ENCODE measurements around the gene SYT11. TPM values are rescaled to one million over a fixed set of nuclear protein-coding genes. Genes with fewer than 3 reads are reported as not detected.

SYT11 gene
- total and polyA plus RNA-seq, 12 donors = 1.1 to 28.2 (median 8.1) TPM

DNA sequence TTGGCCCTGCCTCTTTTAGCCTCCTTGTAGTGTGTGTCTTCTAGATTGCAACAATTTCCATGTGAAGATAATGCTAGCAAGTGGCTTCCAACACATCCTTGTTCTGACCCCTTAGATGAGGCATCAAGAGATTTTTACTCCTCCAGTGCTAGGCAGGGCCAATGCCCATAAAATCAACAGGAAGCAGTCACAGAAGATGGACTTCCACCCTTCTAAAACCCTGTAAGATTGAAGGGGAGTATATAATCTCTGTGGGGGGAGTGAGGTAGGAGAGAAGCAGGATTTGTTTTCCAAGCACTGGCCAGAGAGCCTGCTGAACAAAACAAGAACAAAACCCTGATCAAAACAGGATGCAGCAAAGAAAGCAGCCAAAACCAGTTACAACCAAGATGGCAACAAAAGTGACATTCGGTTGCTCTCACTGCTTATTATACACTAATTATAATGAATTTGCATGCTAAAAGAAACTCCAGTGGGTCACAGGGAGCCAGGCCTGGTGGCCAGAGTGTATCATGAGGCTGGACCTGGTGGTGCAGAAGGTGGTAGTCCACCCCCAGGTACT lies 14.4 kb upstream of the SYT11 start:
- intact Hi-C loops (cut with DNase I) = loop anchor here in 1 of 2 donors (10.0 kb wide), 1 partner anchor 70 kb away; the partner anchor contains the start of gene RIT1
- WGBS, 4 donors = 62 to 85% (median 78%) methylated on average over 1 of the region's 1 CpG
- Histone ChIP-seq H3K4me3 (no peak overlapping the region), H3K4me1 (replicated peaks in 1 of 2) (peaks cover 0 to 5% of the 10 kb centered on the region in 2 donors), H3K36me3 (replicated peaks in 1 of 2) (peaks cover 0 to 12% of the 10 kb centered on the region in 2 donors), H3K27me3 (no peaks in the 10 kb centered on the region), H3K9me3 (replicated peaks in 1 of 3) (no peaks in the 10 kb centered on the region), H3K27ac (no peak overlapping the region)
- TF ChIP-seq, protein P1, sequence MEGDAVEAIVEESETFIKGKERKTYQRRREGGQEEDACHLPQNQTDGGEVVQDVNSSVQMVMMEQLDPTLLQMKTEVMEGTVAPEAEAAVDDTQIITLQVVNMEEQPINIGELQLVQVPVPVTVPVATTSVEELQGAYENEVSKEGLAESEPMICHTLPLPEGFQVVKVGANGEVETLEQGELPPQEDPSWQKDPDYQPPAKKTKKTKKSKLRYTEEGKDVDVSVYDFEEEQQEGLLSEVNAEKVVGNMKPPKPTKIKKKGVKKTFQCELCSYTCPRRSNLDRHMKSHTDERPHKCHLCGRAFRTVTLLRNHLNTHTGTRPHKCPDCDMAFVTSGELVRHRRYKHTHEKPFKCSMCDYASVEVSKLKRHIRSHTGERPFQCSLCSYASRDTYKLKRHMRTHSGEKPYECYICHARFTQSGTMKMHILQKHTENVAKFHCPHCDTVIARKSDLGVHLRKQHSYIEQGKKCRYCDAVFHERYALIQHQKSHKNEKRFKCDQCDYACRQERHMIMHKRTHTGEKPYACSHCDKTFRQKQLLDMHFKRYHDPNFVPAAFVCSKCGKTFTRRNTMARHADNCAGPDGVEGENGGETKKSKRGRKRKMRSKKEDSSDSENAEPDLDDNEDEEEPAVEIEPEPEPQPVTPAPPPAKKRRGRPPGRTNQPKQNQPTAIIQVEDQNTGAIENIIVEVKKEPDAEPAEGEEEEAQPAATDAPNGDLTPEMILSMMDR (IDR thresholded peaks at IDR 0.05) = no peak
- no peak for TF ChIP-seq POLR2A (IDR thresholded peaks at IDR 0.05)
- DNase-seq = peak in 1 of 7 donors; percentile 41

DNA sequence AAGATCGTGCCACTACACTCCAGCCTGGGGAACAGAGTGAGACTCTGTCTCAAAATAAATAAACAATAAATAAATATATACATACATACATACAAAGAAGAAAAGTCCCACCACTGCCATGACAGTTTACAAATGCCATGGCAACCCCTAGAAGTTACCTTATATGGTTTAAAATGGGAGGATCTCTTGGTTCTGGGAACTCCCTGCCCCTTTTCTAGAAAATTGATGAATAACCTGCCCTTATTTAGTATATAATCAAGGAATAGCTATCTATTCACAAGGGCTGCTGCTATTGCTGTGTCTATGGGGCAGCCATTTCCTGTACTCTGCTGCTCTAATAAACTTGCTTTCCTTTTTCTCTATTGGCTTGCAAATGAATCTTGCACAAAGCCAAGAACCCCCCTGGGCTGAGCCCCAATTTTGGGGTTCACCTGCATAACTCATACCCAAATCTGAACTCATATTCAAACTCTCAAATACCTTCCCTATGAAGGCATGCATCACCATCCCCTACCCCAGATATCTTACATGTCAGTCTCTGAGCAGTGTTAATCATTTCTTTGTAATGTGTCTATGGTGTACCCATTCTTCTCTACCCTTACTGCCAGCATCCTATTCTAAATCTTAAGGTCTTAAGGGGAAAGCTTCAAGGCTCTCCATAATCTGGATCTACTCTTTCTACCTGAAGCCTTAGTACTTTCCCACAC lies 11.4 kb upstream of the SYT11 start:
- Histone ChIP-seq H3K36me3 (replicated peaks in 1 of 2) (peaks cover 0 to 23% of the 10 kb centered on the region in 2 donors), H3K9me3 (replicated peaks in 1 of 3) (no peaks in the 10 kb centered on the region), H3K27ac (no peak overlapping the region), H3K4me3 (no peak overlapping the region), H3K27me3 (no peaks in the 10 kb centered on the region), H3K4me1 (replicated peaks in 1 of 2) (peaks cover 0 to 5% of the 10 kb centered on the region in 2 donors)
- WGBS, 4 donors = 94 to 100% (median 100%) methylated on average over 1 of the region's 1 CpG
- TF ChIP-seq, protein P1 (IDR thresholded peaks at IDR 0.05) = no peak
- TF ChIP-seq POLR2A (IDR thresholded peaks at IDR 0.05) = no peak
- intact Hi-C loops (cut with DNase I) = loop anchor here in 1 of 2 donors (10.0 kb wide), 1 partner anchor 67 kb away; the partner anchor contains the start of gene RIT1
- peak in 1 of 7 donors; percentile 2 for DNase-seq

DNA sequence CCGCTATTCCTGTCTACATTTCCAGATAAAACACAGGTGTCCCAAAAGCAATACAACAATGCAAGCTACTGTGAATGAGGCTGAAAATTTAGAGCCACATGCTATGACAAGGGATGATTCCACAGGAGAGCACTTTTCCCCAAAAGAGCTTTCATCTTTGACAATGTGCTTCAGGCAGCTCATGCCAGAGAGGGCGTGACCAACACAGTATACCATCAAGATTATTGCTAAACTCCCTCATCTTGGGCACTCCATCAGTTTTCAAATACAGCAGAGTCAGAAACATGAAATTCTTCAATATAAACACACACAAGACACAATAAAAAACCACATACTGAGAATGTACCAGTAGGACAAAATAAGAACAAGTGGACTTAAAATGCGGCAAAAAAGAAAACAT lies 9.0 kb upstream of the SYT11 start:
- H3K27ac ChIP-seq = no peak overlapping the region
- no peaks in the 10 kb centered on the region for H3K9me3 ChIP-seq (replicated peaks in 1 of 3)
- H3K4me1 ChIP-seq (replicated peaks in 1 of 2) = peaks cover 0 to 5% of the 10 kb centered on the region in 2 donors
- H3K36me3 ChIP-seq (replicated peaks in 1 of 2) = peaks cover 0 to 37% of the 10 kb centered on the region in 2 donors
- DNase-seq = peak in 1 of 7 donors; percentile 10
- intact Hi-C loops (cut with DNase I) = no loop called here
- H3K27me3 ChIP-seq = no peaks in the 10 kb centered on the region
- no peak overlapping the region for H3K4me3 ChIP-seq
- TF ChIP-seq, protein P1 (IDR thresholded peaks at IDR 0.05) = no peak
- no peak for TF ChIP-seq POLR2A (IDR thresholded peaks at IDR 0.05)
- WGBS, 4 donors = 86 to 95% (median 91%) methylated on average over 3 of the region's 3 CpGs

DNA sequence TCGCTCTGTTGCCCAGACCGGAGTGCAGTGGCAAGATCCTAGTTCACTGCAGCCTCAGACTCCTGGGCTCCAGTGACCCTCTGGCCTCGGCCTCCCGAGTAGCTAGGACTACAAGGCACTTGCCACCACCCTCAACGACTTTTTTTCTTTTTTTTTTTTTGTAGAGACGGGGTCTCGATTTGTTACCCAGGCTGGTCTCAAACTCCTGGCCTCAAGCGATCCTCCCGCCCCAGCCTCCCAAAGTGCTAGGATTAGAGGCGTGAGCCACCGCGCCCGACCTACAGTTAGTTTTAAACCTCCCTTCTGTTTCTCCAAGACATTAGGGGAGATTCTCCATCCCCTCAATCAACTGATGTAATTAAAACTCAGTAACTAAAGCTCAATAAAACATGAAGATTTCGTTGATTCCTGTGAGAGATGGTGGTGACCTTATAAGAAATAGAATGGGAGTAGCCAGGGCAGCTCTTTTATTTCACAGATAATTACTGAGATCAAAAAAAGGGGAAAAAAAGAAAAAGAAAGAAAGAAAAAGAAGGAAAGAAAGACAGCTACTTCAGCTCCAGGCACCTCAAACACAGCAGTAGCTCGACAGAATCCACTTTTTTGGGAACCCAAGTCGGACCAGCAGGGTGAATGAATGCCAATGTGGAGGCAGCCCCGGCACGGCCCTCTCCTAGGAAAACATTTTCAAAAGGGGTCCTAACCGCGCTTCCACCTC lies 3.0 kb upstream of the SYT11 start:
- Histone ChIP-seq H3K4me1 (replicated peaks in 1 of 2) (peaks cover 7 to 10% of the 10 kb centered on the region in 2 donors), H3K9me3 (replicated peaks in 1 of 3) (no peaks in the 10 kb centered on the region), H3K4me3 (peak overlapping the region in 3 of 4 donors; percentile 36 to 64 (median 48)), H3K36me3 (replicated peaks in 1 of 2) (peaks cover 0 to 29% of the 10 kb centered on the region in 2 donors), H3K27me3 (no peaks in the 10 kb centered on the region), H3K27ac (peak overlapping the region in 4 of 5 donors; percentile 53 to 89 (median 75))
- intact Hi-C loops (cut with DNase I) = no loop called here
- WGBS, 4 donors = 47 to 51% (median 49%) methylated on average over 20 of the region's 20 CpGs
- DNase-seq = peak in 1 of 7 donors; percentile 48
- no peak for TF ChIP-seq POLR2A (IDR thresholded peaks at IDR 0.05)
- TF ChIP-seq, protein P1 (IDR thresholded peaks at IDR 0.05) = no peak
